Suprapubic skin (tissue), 4 donors: ENCODE measurements around the gene STARD3NL. TPM values are rescaled to one million over a fixed set of nuclear protein-coding genes. Genes with fewer than 3 reads are reported as not detected.
"Not testable (repeated sequence)": the region's sequence is repeated elsewhere in the genome, so short reads cannot be mapped to it uniquely, and the experiment has no call there.

ENCODE experiments used
- DNase-seq, 2 donors: peaks; one replicate each; pipeline ENCODE4 v3.0.0-alpha.2; 2019; ENCODE audit warnings: low spot score in 2 of 2
- H3K27ac ChIP-seq: fragments of 200-600 bp; sonication (generic); one replicate; pipeline ENCODE4 v1.5.1; 2019
- H3K27me3 ChIP-seq: fragments of 200-600 bp; sonication (generic); one replicate; pipeline ENCODE4 v1.5.1; 2019
- H3K36me3 ChIP-seq: fragments of 200-600 bp; sonication (generic); one replicate; pipeline ENCODE4 v1.5.1; 2019
- H3K4me1 ChIP-seq: fragments of 200-600 bp; sonication (generic); one replicate; pipeline ENCODE4 v1.5.1; 2019
- H3K4me3 ChIP-seq: fragments of 200-600 bp; sonication (generic); one replicate; pipeline ENCODE4 v1.5.1; 2019; ENCODE audit warnings: mild to moderate bottlenecking
- H3K9me3 ChIP-seq: fragments of 200-600 bp; sonication (generic); one replicate; pipeline ENCODE4 v1.5.1; 2019
- CTCF ChIP-seq, 2 donors: fragments of 200-600 bp in 1 of 2; fragments of 450-650 bp in 1 of 2; sonication (generic) in 1 of 2; IDR thresholded peaks; one replicate each; pipeline ENCODE4 v1.5.1; 2016 to 2019; ENCODE audit warnings: antibody characterized with exemption in 2 of 2, mild to moderate bottlenecking in 1 of 2, moderate library complexity in 1 of 2
- EP300 ChIP-seq: sonication (generic); formaldehyde crosslinking; IDR thresholded peaks from one replicate; pipeline ENCODE4 v1.6.1; 2017; ENCODE audit warnings: antibody characterized with exemption
- POLR2A ChIP-seq, 2 donors: fragments of 450-650 bp; IDR thresholded peaks; one replicate each; pipeline ENCODE4 v1.6.1; 2017; ENCODE audit warnings: antibody characterized with exemption in 2 of 2, mild to moderate bottlenecking in 2 of 2, moderate library complexity in 2 of 2
- POLR2AphosphoS5 ChIP-seq, 3 donors: sonication (generic); formaldehyde crosslinking; IDR thresholded peaks; one replicate each; pipeline ENCODE4 v1.6.1; 2017; ENCODE audit warnings: antibody characterized with exemption in 3 of 3
- WGBS: methylation state at CpG from one replicate; pipeline ENCODE4 v1.1.5; 2018; 5-methylcytosine and 5-hydroxymethylcytosine counted together
- total RNA-seq, 4 donors: library from RNA; depleted of rRNA; stranded (reverse); fragments of >200 nt; gene quantifications; one replicate each; pipeline ENCODE4 v1.1.0, GENCODE V29; 2016

STARD3NL gene
- total RNA-seq, 4 donors from 2014 or later, result 7.4 to 12.4 (median 7.9) TPM

- 81% methylated on average over 6 of the region's 6 CpGs for WGBS
- Histone ChIP-seq H3K9me3 (no peaks in the 10 kb centered on the region), H3K4me1 (no peaks in the 10 kb centered on the region), H3K4me3 (no peak overlapping the region), H3K27ac (no peak overlapping the region), H3K36me3 (no peaks in the 10 kb centered on the region), H3K27me3 (no peaks in the 10 kb centered on the region)
- no peak for DNase-seq
- TF ChIP-seq CTCF (IDR thresholded peaks at IDR 0.05) (no peak), POLR2AphosphoS5 (IDR thresholded peaks at IDR 0.05) (no peak), EP300 (no peak), POLR2A (IDR thresholded peaks at IDR 0.05) (no peak)
Observed at GRCh38 chr7:38242814-38243213, 64.8 kb downstream of the STARD3NL start.

GRCh38 chr7:38243345-38243744, 65.3 kb downstream of the STARD3NL start:
- not testable (repeated sequence) for H3K27me3 ChIP-seq, H3K27ac ChIP-seq, H3K36me3 ChIP-seq, H3K9me3 ChIP-seq, H3K4me3 ChIP-seq, H3K4me1 ChIP-seq, DNase-seq
- 57% methylated on average over 5 of the region's 5 CpGs for WGBS

GRCh38 chr7:38244516-38244915, 66.5 kb downstream of the STARD3NL start:
- DNase-seq, result no peak
- no peak for TF ChIP-seq POLR2A (IDR thresholded peaks at IDR 0.05)
- TF ChIP-seq POLR2AphosphoS5 (IDR thresholded peaks at IDR 0.05), result no peak
- TF ChIP-seq CTCF (IDR thresholded peaks at IDR 0.05), result no peak
- TF ChIP-seq EP300, result no peak
- 88% methylated on average over 14 of the region's 14 CpGs for WGBS
- Histone ChIP-seq H3K4me1 (no peaks in the 10 kb centered on the region), H3K9me3 (no peaks in the 10 kb centered on the region), H3K27me3 (no peaks in the 10 kb centered on the region), H3K27ac (no peak overlapping the region), H3K4me3 (no peak overlapping the region), H3K36me3 (no peaks in the 10 kb centered on the region)

- H3K27ac ChIP-seq, result no peak overlapping the region
- H3K36me3 ChIP-seq, result no peaks in the 10 kb centered on the region
- no peak overlapping the region for H3K4me3 ChIP-seq
- H3K4me1 ChIP-seq, result no peaks in the 10 kb centered on the region
- no peak for DNase-seq
- H3K27me3 ChIP-seq, result no peaks in the 10 kb centered on the region
- WGBS, result 82% methylated on average over 3 of the region's 3 CpGs
- H3K9me3 ChIP-seq, result no peaks in the 10 kb centered on the region
- TF ChIP-seq POLR2AphosphoS5 (IDR thresholded peaks at IDR 0.05) (no peak), CTCF (IDR thresholded peaks at IDR 0.05) (no peak), EP300 (no peak), POLR2A (IDR thresholded peaks at IDR 0.05) (no peak)
Observed at GRCh38 chr7:38245409-38245977, 67.4 kb downstream of the STARD3NL start.

- Histone ChIP-seq H3K27ac (no peak overlapping the region), H3K4me3 (no peak overlapping the region), H3K36me3 (no peaks in the 10 kb centered on the region), H3K9me3 (no peaks in the 10 kb centered on the region), H3K27me3 (no peaks in the 10 kb centered on the region), H3K4me1 (no peaks in the 10 kb centered on the region)
- no peak for DNase-seq
- TF ChIP-seq CTCF (IDR thresholded peaks at IDR 0.05) (no peak), POLR2AphosphoS5 (IDR thresholded peaks at IDR 0.05) (no peak)
- WGBS, result 77% methylated on average over 5 of the region's 5 CpGs
Observed at GRCh38 chr7:38248069-38248567, 70.1 kb downstream of the STARD3NL start.

- not testable (repeated sequence) for DNase-seq, H3K4me1 ChIP-seq, H3K27me3 ChIP-seq, H3K4me3 ChIP-seq, H3K9me3 ChIP-seq, H3K27ac ChIP-seq, H3K36me3 ChIP-seq
- 66% methylated on average over 3 of the region's 3 CpGs for WGBS
Observed at GRCh38 chr7:38249849-38250248, 71.8 kb downstream of the STARD3NL start.
